Trophoblast cell (in vitro differentiated cells and primary cell): ENCODE measurements around the gene HIPK2.

Source experiments
- DNase-seq, 2 donors: peaks; one replicate each; pipeline ENCODE4 v3.0.0-alpha.2; 2016
- H2AFZ ChIP-seq: 2 replicates; pipeline ENCODE4 v1.6.1; 2013; ENCODE audit warnings: low read length, moderate library complexity, mild to moderate bottlenecking; ENCODE audit not compliant: insufficient read depth, poor library complexity
- H2AK5ac ChIP-seq: 2 replicates; pipeline ENCODE4 v1.6.1; 2013; ENCODE audit warnings: mild to moderate bottlenecking, low read length
- H2BK120ac ChIP-seq: 2 replicates; pipeline ENCODE4 v1.6.1; 2013; ENCODE audit warnings: low read length, mild to moderate bottlenecking, moderate library complexity; ENCODE audit not compliant: insufficient read depth, poor library complexity
- H2BK12ac ChIP-seq: 2 replicates; pipeline ENCODE4 v1.6.1; 2013; ENCODE audit warnings: mild to moderate bottlenecking, low read length, moderate library complexity
- H2BK5ac ChIP-seq: 2 replicates; pipeline ENCODE4 v1.6.1; 2013; ENCODE audit warnings: low read length, low read depth, moderate library complexity, mild to moderate bottlenecking; ENCODE audit not compliant: poor library complexity
- H3K14ac ChIP-seq: 2 replicates; pipeline ENCODE4 v1.6.1; 2013; ENCODE audit warnings: mild to moderate bottlenecking, low read length
- H3K18ac ChIP-seq: 2 replicates; pipeline ENCODE4 v1.6.1; 2013; ENCODE audit warnings: mild to moderate bottlenecking, low read length
- H3K23ac ChIP-seq: 2 replicates; pipeline ENCODE4 v1.6.1; 2013; ENCODE audit warnings: low read length
- H3K27ac ChIP-seq: 2 replicates; pipeline ENCODE4 v1.5.1; 2013; ENCODE audit warnings: low read depth, mild to moderate bottlenecking, inconsistent platforms, low read length, moderate library complexity
- H3K27me3 ChIP-seq: 2 replicates; pipeline ENCODE4 v1.6.1; 2013; ENCODE audit warnings: inconsistent platforms, mild to moderate bottlenecking, low read length, moderate library complexity; ENCODE audit not compliant: insufficient read depth
- H3K36me3 ChIP-seq, 2 experiments: 1 replicate in 1 of 2; 2 replicates in 1 of 2; pipeline ENCODE4 v1.6.1; 2013; ENCODE audit warnings: low read length in 2 of 2, mild to moderate bottlenecking in 2 of 2, moderate library complexity in 1 of 2; ENCODE audit not compliant: insufficient read depth in 2 of 2, control insufficient read depth in 1 of 2
- H3K4ac ChIP-seq: 2 replicates; pipeline ENCODE4 v1.6.1; 2013; ENCODE audit warnings: low read depth, mild to moderate bottlenecking, low read length, moderate library complexity
- H3K4me1 ChIP-seq, 2 experiments: 1 replicate in 1 of 2; 2 replicates in 1 of 2; pipeline ENCODE4 v1.6.1; 2013; ENCODE audit warnings: low read length in 2 of 2, mild to moderate bottlenecking in 2 of 2, moderate library complexity in 1 of 2; ENCODE audit not compliant: insufficient read depth in 2 of 2, control insufficient read depth in 1 of 2
- H3K4me2 ChIP-seq: 2 replicates; pipeline ENCODE4 v1.6.1; 2013; ENCODE audit warnings: inconsistent platforms, mild to moderate bottlenecking, low read length, moderate library complexity
- H3K4me3 ChIP-seq: 2 replicates; pipeline ENCODE4 v1.5.1; 2013; ENCODE audit warnings: mild to moderate bottlenecking, low read depth, low read length, inconsistent platforms
- H3K79me1 ChIP-seq: one replicate; pipeline ENCODE4 v1.6.1; 2013; ENCODE audit warnings: low read length
- H3K79me2 ChIP-seq: 2 replicates; pipeline ENCODE4 v1.6.1; 2013; ENCODE audit warnings: low read length, mild to moderate bottlenecking; ENCODE audit not compliant: control insufficient read depth, insufficient read depth, poor library complexity
- H3K9ac ChIP-seq: 2 replicates; pipeline ENCODE4 v1.6.1; 2013; ENCODE audit warnings: mild to moderate bottlenecking, low read length
- H3K9me3 ChIP-seq: 2 replicates; pipeline ENCODE4 v1.6.1; 2013; ENCODE audit warnings: low read depth, mild to moderate bottlenecking, control low read depth, inconsistent platforms, low read length; ENCODE audit not compliant: insufficient read depth
- H4K12ac ChIP-seq: 2 replicates; pipeline ENCODE4 v1.6.1; 2013; ENCODE audit warnings: low read depth, mild to moderate bottlenecking, low read length, moderate library complexity
- H4K8ac ChIP-seq: 2 replicates; pipeline ENCODE4 v1.6.1; 2013; ENCODE audit warnings: low read depth, mild to moderate bottlenecking, low read length, moderate library complexity
- H4K91ac ChIP-seq: one replicate; pipeline ENCODE4 v1.6.1; 2013; ENCODE audit warnings: low read depth, mild to moderate bottlenecking, low read length, moderate library complexity
- WGBS: extraction: QIAGEN DNeasy Blood & Tissue Kit; methylation state at CpG from one replicate; pipeline ENCODE4 v1.1.7; 2013; ENCODE audit warnings: missing lambda C conversion rate; ENCODE audit not compliant: insufficient read length, insufficient coverage; ENCODE audit errors: extremely low coverage; 5-methylcytosine and 5-hydroxymethylcytosine counted together

HIPK2 gene

GRCh38 chr7:139813689-139814088 lies 35.9 kb upstream of the HIPK2 start:
- Histone ChIP-seq H4K8ac (no peak overlapping the region), H3K4me3 (no peak overlapping the region), H3K23ac (no peak overlapping the region), H4K12ac (no peak overlapping the region), H3K79me2 (no peaks in the 10 kb centered on the region), H2BK12ac (no peak overlapping the region), H3K79me1 (no peaks in the 10 kb centered on the region), H3K9me3 (peaks cover 3% of the 10 kb centered on the region), H3K36me3 (no peaks in the 10 kb centered on the region), H3K27ac (no peak overlapping the region), H3K9ac (no peak overlapping the region), H2BK120ac (no peak overlapping the region), H4K91ac (no peak overlapping the region), H3K4me1 (no peaks in the 10 kb centered on the region), H2BK5ac (no peak overlapping the region), H3K27me3 (no peaks in the 10 kb centered on the region), H2AFZ (no peak overlapping the region), H3K14ac (no peak overlapping the region), H3K4me2 (no peak overlapping the region), H3K4ac (no peak overlapping the region), H2AK5ac (no peak overlapping the region), H3K18ac (no peak overlapping the region)
- no CpG with 5 or more reads among the region's 2 CpGs for WGBS
- no peak for DNase-seq

DNA sequence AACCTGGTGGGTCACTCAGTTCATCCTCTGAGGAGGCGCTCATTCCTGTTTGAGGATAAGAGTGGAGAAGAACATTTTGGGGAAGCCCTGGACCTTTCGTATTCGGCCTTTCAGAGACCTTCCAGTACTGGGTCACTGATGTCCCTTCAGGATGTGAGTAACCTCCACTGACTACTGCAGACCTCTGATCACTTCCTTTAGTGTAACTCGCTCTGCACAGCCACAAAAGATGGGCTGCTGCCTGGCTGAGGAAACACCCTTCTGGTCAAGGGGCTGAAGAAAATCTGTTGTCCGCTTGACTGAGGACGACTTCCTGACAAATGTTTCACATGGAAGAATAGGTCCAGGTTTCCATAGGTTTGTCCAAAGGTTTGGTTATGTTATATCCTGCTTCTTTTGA lies 35.4 kb upstream of the HIPK2 start:
- H3K9me3 ChIP-seq: peaks cover 3% of the 10 kb centered on the region
- no peak overlapping the region for H3K4me3 ChIP-seq
- no peak overlapping the region for H2BK5ac ChIP-seq
- no peak overlapping the region for H3K4ac ChIP-seq
- H2BK12ac ChIP-seq: no peak overlapping the region
- H3K36me3 ChIP-seq: no peaks in the 10 kb centered on the region
- H3K4me2 ChIP-seq: no peak overlapping the region
- no peak overlapping the region for H2AK5ac ChIP-seq
- H3K79me2 ChIP-seq: no peaks in the 10 kb centered on the region
- H3K14ac ChIP-seq: no peak overlapping the region
- H2BK120ac ChIP-seq: no peak overlapping the region
- no peak overlapping the region for H2AFZ ChIP-seq
- H4K8ac ChIP-seq: no peak overlapping the region
- H3K23ac ChIP-seq: no peak overlapping the region
- no peaks in the 10 kb centered on the region for H3K27me3 ChIP-seq
- no peak overlapping the region for H3K27ac ChIP-seq
- no peak overlapping the region for H4K91ac ChIP-seq
- no peak overlapping the region for H4K12ac ChIP-seq
- WGBS: no CpG with 5 or more reads among the region's 6 CpGs
- H3K79me1 ChIP-seq: no peaks in the 10 kb centered on the region
- H3K4me1 ChIP-seq: no peaks in the 10 kb centered on the region
- no peak overlapping the region for H3K9ac ChIP-seq
- DNase-seq: no peak
- H3K18ac ChIP-seq: no peak overlapping the region

DNA sequence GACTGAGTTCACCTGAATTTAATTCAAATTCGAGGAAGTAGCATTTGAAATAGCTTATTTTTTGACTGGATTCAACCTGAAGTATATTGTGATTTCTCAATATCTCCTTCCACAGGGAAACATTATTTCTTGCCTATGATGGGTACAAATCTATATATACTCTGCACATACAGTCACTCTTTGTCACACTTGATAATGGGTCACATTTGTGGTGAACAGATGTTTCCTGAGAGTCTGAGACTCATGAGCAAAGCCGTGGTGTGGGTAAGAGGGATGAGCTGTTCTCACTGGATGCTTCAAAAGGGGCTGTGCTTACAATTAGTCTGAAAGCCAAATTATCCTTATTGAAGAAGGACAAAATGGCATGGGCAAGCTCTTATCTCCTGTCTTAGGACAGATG lies 33.3 kb upstream of the HIPK2 start:
- H2AK5ac ChIP-seq: no peak overlapping the region
- H3K9me3 ChIP-seq: no peaks in the 10 kb centered on the region
- H3K27me3 ChIP-seq: no peaks in the 10 kb centered on the region
- WGBS: no CpG with 5 or more reads among the region's 2 CpGs
- no peak overlapping the region for H2BK12ac ChIP-seq
- no peaks in the 10 kb centered on the region for H3K4me1 ChIP-seq
- H2AFZ ChIP-seq: no peak overlapping the region
- no peak overlapping the region for H3K4ac ChIP-seq
- no peaks in the 10 kb centered on the region for H3K36me3 ChIP-seq
- H2BK120ac ChIP-seq: no peak overlapping the region
- no peak overlapping the region for H3K27ac ChIP-seq
- DNase-seq: no peak
- no peak overlapping the region for H4K8ac ChIP-seq
- no peak overlapping the region for H3K14ac ChIP-seq
- no peak overlapping the region for H3K4me2 ChIP-seq
- no peaks in the 10 kb centered on the region for H3K79me2 ChIP-seq
- no peak overlapping the region for H2BK5ac ChIP-seq
- H3K79me1 ChIP-seq: no peaks in the 10 kb centered on the region
- no peak overlapping the region for H3K18ac ChIP-seq
- no peak overlapping the region for H3K9ac ChIP-seq
- H3K4me3 ChIP-seq: no peak overlapping the region
- no peak overlapping the region for H4K12ac ChIP-seq
- H3K23ac ChIP-seq: no peak overlapping the region
- H4K91ac ChIP-seq: no peak overlapping the region

- Histone ChIP-seq H3K36me3 (no peaks in the 10 kb centered on the region), H2AFZ (no peak overlapping the region), H3K4me3 (no peak overlapping the region), H3K9me3 (peaks cover under 1% of the 10 kb centered on the region), H2BK12ac (no peak overlapping the region), H2BK5ac (no peak overlapping the region), H4K12ac (no peak overlapping the region), H3K14ac (no peak overlapping the region), H2BK120ac (no peak overlapping the region), H3K18ac (no peak overlapping the region), H3K79me2 (no peaks in the 10 kb centered on the region), H3K27ac (no peak overlapping the region), H4K8ac (no peak overlapping the region), H3K4ac (no peak overlapping the region), H3K27me3 (no peaks in the 10 kb centered on the region), H2AK5ac (no peak overlapping the region), H3K4me1 (no peaks in the 10 kb centered on the region), H3K23ac (no peak overlapping the region), H3K4me2 (no peak overlapping the region), H3K79me1 (no peaks in the 10 kb centered on the region), H4K91ac (no peak overlapping the region), H3K9ac (no peak overlapping the region)
- no peak for DNase-seq
These were observed 31.1 kb upstream of the HIPK2 start for GRCh38 chr7:139808846-139809442.
